ENCODE results near the gene CASP7. TPM values are rescaled to one million over a fixed set of nuclear protein-coding genes. Genes with fewer than 3 reads are reported as not detected.

Gene CASP7
- total RNA-seq, 2 donors from 2014 or later, result 76.9 to 139 TPM

GRCh38 chr10:113643183-113643582 is 36.5 kb upstream of the CASP7 start:
- intact Hi-C loops (cut with DNase I), result no loop called here
- H3K9ac ChIP-seq (ENCODE audit: low read depth in 2 of 2, low read length in 2 of 2), result no peak overlapping the region
- H3K27ac ChIP-seq, result peak overlapping the region; percentile 71
- H3K36me3 ChIP-seq, result no peaks in the 10 kb centered on the region
- H3K9me3 ChIP-seq, result no peaks in the 10 kb centered on the region
- no peaks in the 10 kb centered on the region for H3K27me3 ChIP-seq
- DNase-seq, result no peak
- TF ChIP-seq CTCF (IDR thresholded peaks at IDR 0.05), result no peak
- H3K4me3 ChIP-seq, result no peak overlapping the region
- no peaks in the 10 kb centered on the region for H3K4me1 ChIP-seq

GRCh38 chr10:113644185-113645120 is 35.3 kb upstream of the CASP7 start:
- H3K27me3 ChIP-seq, result no peaks in the 10 kb centered on the region
- H3K36me3 ChIP-seq, result no peaks in the 10 kb centered on the region
- no peak for TF ChIP-seq CTCF (IDR thresholded peaks at IDR 0.05)
- H3K4me1 ChIP-seq, result no peaks in the 10 kb centered on the region
- peak overlapping the region; percentile 71 for H3K27ac ChIP-seq
- no peak overlapping the region for H3K9ac ChIP-seq (ENCODE audit: low read depth in 2 of 2, low read length in 2 of 2)
- no peak overlapping the region for H3K4me3 ChIP-seq
- DNase-seq, result peak; percentile 63
- no peaks in the 10 kb centered on the region for H3K9me3 ChIP-seq
- intact Hi-C loops (cut with DNase I), result no loop called here

GRCh38 chr10:113646336-113647201 is 33.1 kb upstream of the CASP7 start:
- no peak overlapping the region for H3K9ac ChIP-seq (ENCODE audit: low read depth in 2 of 2, low read length in 2 of 2)
- no peaks in the 10 kb centered on the region for H3K9me3 ChIP-seq
- H3K36me3 ChIP-seq, result no peaks in the 10 kb centered on the region
- H3K4me1 ChIP-seq, result no peaks in the 10 kb centered on the region
- TF ChIP-seq CTCF (IDR thresholded peaks at IDR 0.05), result no peak
- H3K27me3 ChIP-seq, result no peaks in the 10 kb centered on the region
- no peak overlapping the region for H3K4me3 ChIP-seq
- no peak overlapping the region for H3K27ac ChIP-seq
- DNase-seq, result no peak
- intact Hi-C loops (cut with DNase I), result no loop called here

GRCh38 chr10:113647812-113648211 is 31.9 kb upstream of the CASP7 start:
- H3K27me3 ChIP-seq, result no peaks in the 10 kb centered on the region
- no peak overlapping the region for H3K4me3 ChIP-seq
- no peak for TF ChIP-seq CTCF (IDR thresholded peaks at IDR 0.05)
- DNase-seq, result no peak
- H3K36me3 ChIP-seq, result no peaks in the 10 kb centered on the region
- H3K9me3 ChIP-seq, result no peaks in the 10 kb centered on the region
- no peaks in the 10 kb centered on the region for H3K4me1 ChIP-seq
- intact Hi-C loops (cut with DNase I), result no loop called here
- no peak overlapping the region for H3K9ac ChIP-seq (ENCODE audit: low read depth in 2 of 2, low read length in 2 of 2)
- H3K27ac ChIP-seq, result no peak overlapping the region

GRCh38 chr10:113648478-113648877 is 31.2 kb upstream of the CASP7 start:
- no peaks in the 10 kb centered on the region for H3K27me3 ChIP-seq
- intact Hi-C loops (cut with DNase I), result no loop called here
- no peak for TF ChIP-seq CTCF (IDR thresholded peaks at IDR 0.05)
- H3K4me3 ChIP-seq, result no peak overlapping the region
- no peaks in the 10 kb centered on the region for H3K4me1 ChIP-seq
- no peak overlapping the region for H3K9ac ChIP-seq (ENCODE audit: low read depth in 2 of 2, low read length in 2 of 2)
- no peaks in the 10 kb centered on the region for H3K9me3 ChIP-seq
- H3K27ac ChIP-seq, result no peak overlapping the region
- H3K36me3 ChIP-seq, result no peaks in the 10 kb centered on the region
- no peak for DNase-seq

Measured in colonic mucosa (tissue), 4 donors.